Thyroid gland (tissue), 4 donors: ENCODE measurements around the gene MYL5.
"Not testable (repeated sequence)": the region's sequence is repeated elsewhere in the genome, so short reads cannot be mapped to it uniquely, and the experiment has no call there.

Source experiments
- CTCF ChIP-seq, 6 experiments: fragments of 200-600 bp in 3 of 6; fragments of 450-650 bp in 3 of 6; sonication (generic) in 3 of 6; IDR thresholded peaks; one replicate each; pipeline ENCODE4 v1.5.1; 2016 to 2019; ENCODE audit warnings: antibody characterized with exemption in 6 of 6, mild to moderate bottlenecking in 2 of 6, inconsistent platforms in 1 of 6, moderate library complexity in 1 of 6
- POLR2A ChIP-seq, 2 donors: fragments of 450-650 bp; IDR thresholded peaks; one replicate each; pipeline ENCODE4 v1.6.1; 2017; ENCODE audit warnings: antibody characterized with exemption in 2 of 2, mild to moderate bottlenecking in 2 of 2, moderate library complexity in 1 of 2

- not testable (repeated sequence) for TF ChIP-seq POLR2A, CTCF (IDR thresholded peaks at IDR 0.05)
Observed at GRCh38 chr4:706083-706633, 31.8 kb downstream of the MYL5 start.
